SK-N-MC (cell line): ENCODE measurements around the gene AOX1.

Experiments
- EZH2 ChIP-seq: fragments of 200-600 bp; sonication (generic); IDR thresholded peaks from one replicate; pipeline ENCODE4 v1.6.1; 2017; ENCODE audit warnings: antibody characterized with exemption
- POLR2AphosphoS5 ChIP-seq: IDR thresholded peaks from 2 replicates; pipeline ENCODE4 v1.6.1; 2012; ENCODE audit warnings: mild to moderate bottlenecking, low read depth, low read length, borderline replicate concordance

GRCh38 chr2:200608341-200609027, 22.7 kb downstream of the AOX1 start:
- TF ChIP-seq POLR2AphosphoS5: no peak
- TF ChIP-seq EZH2: no peak
